ENCODE data around the gene HEATR5B. TPM values are rescaled to one million over a fixed set of nuclear protein-coding genes. Genes with fewer than 3 reads are reported as not detected.
A peak's percentile ranks its signal among the peaks of the same experiment; 100 is the strongest.

Gene HEATR5B
- total RNA-seq, 2 experiments from 2014 or later, result 24.0 to 24.3 TPM

- no peaks in the 10 kb centered on the region for H3K27me3 Mint-ChIP-seq
- DNase-seq (no peak), ATAC-seq (ENCODE audit: low read depth) (no peak)
- no peak overlapping the region for H3K4me3 Mint-ChIP-seq
- H3K36me3 Mint-ChIP-seq, result peaks cover 23% of the 10 kb centered on the region
- no peak overlapping the region for H3K27ac Mint-ChIP-seq
- H3K4me1 Mint-ChIP-seq, result peaks cover 4% of the 10 kb centered on the region
- POLR2A ChIA-PET, result no interaction called here
- H3K9me3 Mint-ChIP-seq, result no peaks in the 10 kb centered on the region
Measured at GRCh38 chr2:37096568-37096967, 12.4 kb upstream of the HEATR5B start.

DNA sequence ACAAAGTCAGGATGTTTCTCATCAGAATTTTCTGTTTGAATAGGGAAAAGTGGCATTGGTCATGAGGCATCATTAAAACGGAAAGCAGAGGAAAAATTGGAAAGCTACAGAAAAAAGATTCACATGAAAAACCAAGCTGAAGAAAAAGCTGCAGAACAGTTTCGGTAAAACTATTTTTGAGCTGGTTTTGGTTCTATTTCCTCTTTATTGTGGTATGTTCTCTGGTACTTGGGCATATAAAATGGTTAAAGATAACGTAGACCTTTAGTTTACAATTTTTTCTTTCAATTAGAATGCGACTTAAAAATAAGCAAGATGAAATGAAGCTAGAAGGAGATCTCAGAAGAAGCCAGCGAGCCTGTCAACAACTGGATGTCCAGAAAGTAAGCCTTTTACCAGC, 7.7 kb upstream of the HEATR5B start:
- H3K27me3 Mint-ChIP-seq, result no peaks in the 10 kb centered on the region
- peaks cover 19% of the 10 kb centered on the region for H3K36me3 Mint-ChIP-seq

GRCh38 chr2:37090019-37090477, 5.9 kb upstream of the HEATR5B start:
- no peak overlapping the region for H3K4me3 Mint-ChIP-seq
- no peaks in the 10 kb centered on the region for H3K9me3 Mint-ChIP-seq
- peaks cover 17% of the 10 kb centered on the region for H3K36me3 Mint-ChIP-seq
- DNase-seq, result no peak
- no peak overlapping the region for H3K27ac Mint-ChIP-seq
- H3K27me3 Mint-ChIP-seq, result no peaks in the 10 kb centered on the region
- H3K4me1 Mint-ChIP-seq, result peaks cover 4% of the 10 kb centered on the region
- ATAC-seq (ENCODE audit: low read depth), result no peak
- POLR2A ChIA-PET, result no interaction called here

More for the DNA sequence above, 7.7 kb upstream of the HEATR5B start:
- POLR2A ChIA-PET, result interaction anchor here (0.6 kb wide), 1 partner anchor 119 kb away, joined by 3 read pairs; no protein-coding TSS in a partner anchor
- ATAC-seq (ENCODE audit: low read depth) (no peak), DNase-seq (no peak)
- H3K4me3 Mint-ChIP-seq, result no peak overlapping the region
- H3K27ac Mint-ChIP-seq, result no peak overlapping the region
- peaks cover 4% of the 10 kb centered on the region for H3K4me1 Mint-ChIP-seq
- H3K9me3 Mint-ChIP-seq, result no peaks in the 10 kb centered on the region

DNA sequence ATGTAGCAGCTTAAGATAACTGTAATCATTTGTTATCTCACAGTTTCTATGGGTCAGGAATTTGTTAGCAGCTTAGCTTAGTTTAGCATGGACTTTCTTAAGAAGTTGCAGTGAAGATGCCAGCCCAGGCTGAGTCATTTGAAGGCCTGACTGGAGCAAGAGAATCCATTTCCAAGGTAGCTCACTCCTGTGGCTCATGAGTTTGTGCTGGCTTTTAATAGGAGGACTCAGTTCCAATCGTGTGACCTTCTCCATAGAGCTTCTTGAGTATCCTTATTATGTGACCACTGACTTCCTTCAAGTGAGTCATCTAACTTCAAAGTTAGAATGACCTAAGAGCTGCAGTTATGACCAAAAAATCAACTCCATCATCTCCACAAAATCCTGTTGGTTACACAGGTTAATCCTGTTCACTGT, 1.6 kb upstream of the HEATR5B start:
- H3K4me1 Mint-ChIP-seq, result peaks cover 19% of the 10 kb centered on the region
- H3K36me3 Mint-ChIP-seq, result peaks cover 14% of the 10 kb centered on the region
- H3K4me3 Mint-ChIP-seq, result no peak overlapping the region
- ATAC-seq (ENCODE audit: low read depth), result no peak
- H3K9me3 Mint-ChIP-seq, result no peaks in the 10 kb centered on the region
- POLR2A ChIA-PET, result interaction anchor here (4.2 kb wide), 1 partner anchor 71 kb away, joined by 27 read pairs; the partner anchor contains the start of gene EIF2AK2
- no peak overlapping the region for H3K27ac Mint-ChIP-seq
- H3K27me3 Mint-ChIP-seq, result no peaks in the 10 kb centered on the region
- no peak for DNase-seq

DNA sequence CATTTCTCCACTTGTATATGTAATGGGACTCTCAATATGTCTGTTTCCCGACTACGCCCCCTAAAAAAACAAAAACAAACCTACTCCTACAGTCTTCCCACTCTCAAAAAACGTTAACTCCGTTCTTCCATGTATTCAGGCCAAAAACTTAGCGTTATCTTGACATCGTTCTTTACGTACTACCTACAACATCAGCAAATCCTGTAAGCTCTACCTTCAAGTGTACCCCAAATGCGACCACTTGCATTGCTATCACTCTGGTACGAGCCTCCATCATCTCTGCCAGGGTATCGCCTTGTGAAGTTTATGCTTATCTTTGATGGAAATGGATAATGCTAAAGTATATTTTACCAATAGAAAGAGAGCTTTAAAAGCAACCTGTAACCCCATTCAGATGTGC, 625 bp upstream of the HEATR5B start:
- Mint-ChIP-seq H3K4me3 (no peak overlapping the region), H3K27me3 (no peaks in the 10 kb centered on the region), H3K27ac (no peak overlapping the region), H3K9me3 (no peaks in the 10 kb centered on the region), H3K36me3 (peaks cover 22% of the 10 kb centered on the region), H3K4me1 (peaks cover 29% of the 10 kb centered on the region)
- no peak for ATAC-seq (ENCODE audit: low read depth)
- DNase-seq, result no peak
- POLR2A ChIA-PET, result interaction anchor here (0.9 to 4.2 kb wide), 3 partner anchors 72 to 118 kb away, joined by 3 to 27 read pairs (median 5); partner anchors contain the start of genes EIF2AK2 and STRN

DNA sequence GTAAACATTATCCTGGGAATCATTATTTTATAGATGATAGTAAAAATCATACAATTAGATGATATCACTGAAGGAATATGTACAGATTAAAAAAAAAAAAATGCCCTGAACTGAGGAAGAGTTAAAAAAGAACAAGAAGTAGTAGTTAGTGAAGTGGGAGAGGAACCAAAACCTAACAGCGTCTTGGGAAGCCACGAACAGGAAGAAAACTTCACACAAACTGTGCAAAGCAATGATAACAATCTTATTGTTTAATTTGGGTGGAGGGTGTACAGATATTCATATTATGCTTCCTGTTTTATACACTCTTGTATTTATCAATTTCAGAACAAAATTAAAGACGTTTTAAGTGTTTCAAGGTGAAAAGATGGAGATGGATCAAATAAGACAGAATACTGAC, 3.5 kb downstream of the HEATR5B start:
- Mint-ChIP-seq H3K27ac (peak overlapping the region; percentile 44), H3K36me3 (peaks cover 30% of the 10 kb centered on the region), H3K27me3 (no peaks in the 10 kb centered on the region), H3K4me1 (peaks cover 28% of the 10 kb centered on the region), H3K4me3 (peak overlapping the region; percentile 30), H3K9me3 (no peaks in the 10 kb centered on the region)
- POLR2A ChIA-PET, result no interaction called here
- DNase-seq, result no peak
- no peak for ATAC-seq (ENCODE audit: low read depth)

DNA sequence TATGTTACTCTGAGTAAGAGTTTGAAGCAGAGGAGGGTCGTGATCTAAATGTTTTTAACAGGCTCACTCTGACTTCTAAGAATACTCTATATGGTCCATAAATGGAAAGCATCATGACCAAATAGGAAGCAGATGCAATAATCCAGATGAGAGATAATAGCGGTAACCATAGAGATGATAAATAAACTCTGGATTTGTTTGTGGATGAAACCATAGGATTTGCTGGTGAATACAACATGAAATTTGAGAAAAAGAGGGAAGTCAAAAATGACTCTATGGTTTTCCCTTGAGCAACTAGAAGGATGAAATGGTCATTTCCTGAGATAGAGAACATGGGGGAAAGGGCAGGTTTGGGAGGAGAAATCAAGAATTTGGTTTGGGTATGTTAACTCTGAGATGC, 3.9 kb downstream of the HEATR5B start:
- Mint-ChIP-seq H3K27ac (peak overlapping the region; percentile 44), H3K36me3 (peaks cover 30% of the 10 kb centered on the region), H3K4me1 (peaks cover 28% of the 10 kb centered on the region), H3K9me3 (no peaks in the 10 kb centered on the region), H3K4me3 (peak overlapping the region; percentile 30), H3K27me3 (no peaks in the 10 kb centered on the region)
- DNase-seq, result no peak
- POLR2A ChIA-PET, result no interaction called here
- ATAC-seq (ENCODE audit: low read depth), result no peak

- no peaks in the 10 kb centered on the region for H3K9me3 Mint-ChIP-seq
- H3K27me3 Mint-ChIP-seq, result no peaks in the 10 kb centered on the region
- H3K36me3 Mint-ChIP-seq, result peaks cover 17% of the 10 kb centered on the region
- no peak overlapping the region for H3K27ac Mint-ChIP-seq
- peaks cover 4% of the 10 kb centered on the region for H3K4me1 Mint-ChIP-seq
- ATAC-seq (ENCODE audit: low read depth) (no peak), DNase-seq (no peak)
- POLR2A ChIA-PET, result no interaction called here
- H3K4me3 Mint-ChIP-seq, result no peak overlapping the region
Measured at GRCh38 chr2:37070931-37071330, 13.2 kb downstream of the HEATR5B start.

GRCh38 chr2:37068686-37069085, 15.5 kb downstream of the HEATR5B start:
- POLR2A ChIA-PET, result no interaction called here
- H3K36me3 Mint-ChIP-seq, result peaks cover 7% of the 10 kb centered on the region
- no peak for DNase-seq
- no peak overlapping the region for H3K4me3 Mint-ChIP-seq
- H3K27me3 Mint-ChIP-seq, result no peaks in the 10 kb centered on the region
- H3K4me1 Mint-ChIP-seq, result peaks cover 4% of the 10 kb centered on the region
- H3K9me3 Mint-ChIP-seq, result no peaks in the 10 kb centered on the region
- no peak overlapping the region for H3K27ac Mint-ChIP-seq
- ATAC-seq (ENCODE audit: low read depth), result no peak

DNA sequence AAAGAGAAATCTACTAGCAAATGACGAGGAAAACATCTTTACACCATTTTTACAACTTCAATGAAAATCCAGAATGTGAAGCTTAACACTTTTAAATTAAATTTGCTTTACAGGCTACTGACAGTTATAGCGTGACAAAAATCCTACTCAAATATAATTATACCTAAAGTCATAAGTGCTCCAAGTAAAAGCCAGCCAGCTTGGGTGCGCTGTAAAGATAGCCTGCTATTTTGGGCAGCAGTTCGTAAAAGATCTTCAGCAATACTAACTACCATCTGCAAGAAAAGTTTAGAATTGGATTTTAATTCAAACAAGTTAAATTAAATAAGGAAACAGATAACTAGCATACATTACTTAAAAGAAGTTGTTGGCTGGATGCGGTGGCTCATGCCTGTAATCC, 22.4 kb downstream of the HEATR5B start:
- Mint-ChIP-seq H3K27me3 (no peaks in the 10 kb centered on the region), H3K4me1 (peaks cover 4% of the 10 kb centered on the region), H3K27ac (no peak overlapping the region), H3K36me3 (peaks cover 23% of the 10 kb centered on the region), H3K9me3 (no peaks in the 10 kb centered on the region), H3K4me3 (no peak overlapping the region)
- POLR2A ChIA-PET, result interaction anchor here (1.4 kb wide), 1 partner anchor 12 kb away, joined by 3 read pairs; no protein-coding TSS in a partner anchor
- DNase-seq, result no peak
- no peak for ATAC-seq (ENCODE audit: low read depth)

DNA sequence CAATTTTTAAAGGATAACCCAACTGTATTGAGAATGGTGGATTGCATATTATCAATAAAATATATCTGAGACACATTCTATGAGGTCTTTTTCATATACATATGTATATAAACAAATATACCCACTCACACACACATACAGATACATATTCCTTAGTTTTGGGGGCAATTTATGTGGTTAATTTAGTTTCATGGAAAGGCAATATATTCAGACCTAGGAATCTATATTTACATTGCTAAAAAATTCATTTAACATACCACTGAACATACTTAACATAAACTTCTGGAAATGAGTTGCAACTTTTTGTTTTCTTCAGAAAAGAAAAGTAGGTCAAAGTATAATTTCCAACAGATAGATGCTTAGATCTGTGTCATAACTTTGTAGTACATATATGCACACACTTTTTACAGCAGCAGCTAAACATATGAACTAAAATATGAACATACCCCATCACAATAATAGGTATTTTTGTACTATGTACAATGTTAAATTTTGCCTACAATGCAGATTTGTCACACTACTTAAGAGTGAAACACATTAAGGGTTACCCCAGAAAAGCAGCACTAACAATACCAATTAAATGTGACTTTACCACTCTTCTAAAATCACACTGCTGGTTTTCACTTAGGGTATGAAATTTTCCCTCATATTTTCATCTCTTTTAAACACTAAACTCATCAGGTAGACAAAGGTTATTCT, 23.0 kb downstream of the HEATR5B start:
- no peaks in the 10 kb centered on the region for H3K27me3 Mint-ChIP-seq
- H3K4me3 Mint-ChIP-seq, result no peak overlapping the region
- ATAC-seq (ENCODE audit: low read depth), result no peak
- H3K27ac Mint-ChIP-seq, result no peak overlapping the region
- peaks cover 4% of the 10 kb centered on the region for H3K4me1 Mint-ChIP-seq
- H3K9me3 Mint-ChIP-seq, result no peaks in the 10 kb centered on the region
- POLR2A ChIA-PET, result no interaction called here
- H3K36me3 Mint-ChIP-seq, result peaks cover 22% of the 10 kb centered on the region
- DNase-seq, result no peak

DNA sequence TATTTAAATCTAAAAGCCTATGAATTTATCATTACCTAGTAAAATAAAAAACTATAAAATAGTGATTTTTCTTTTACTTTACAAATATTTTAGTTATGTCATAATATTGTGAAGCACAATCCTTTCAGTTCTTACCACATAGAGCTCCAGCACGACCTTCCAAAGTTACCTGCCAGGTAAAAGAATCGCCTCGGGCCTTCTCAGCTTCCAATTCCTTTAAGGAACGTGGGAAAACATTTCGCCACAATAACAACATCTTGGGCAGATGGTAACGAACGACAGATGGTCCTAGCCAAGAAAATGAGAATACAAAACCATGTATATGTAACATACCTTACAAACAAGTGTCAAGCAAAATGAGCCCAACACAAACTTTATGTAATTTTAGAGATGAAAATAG, 23.7 kb downstream of the HEATR5B start:
- H3K36me3 Mint-ChIP-seq, result peaks cover 22% of the 10 kb centered on the region
- ATAC-seq (ENCODE audit: low read depth) (no peak), DNase-seq (no peak)
- no peaks in the 10 kb centered on the region for H3K9me3 Mint-ChIP-seq
- no peak overlapping the region for H3K27ac Mint-ChIP-seq
- no peaks in the 10 kb centered on the region for H3K27me3 Mint-ChIP-seq
- H3K4me3 Mint-ChIP-seq, result no peak overlapping the region
- POLR2A ChIA-PET, result no interaction called here
- peaks cover 4% of the 10 kb centered on the region for H3K4me1 Mint-ChIP-seq

- no peak overlapping the region for H3K27ac Mint-ChIP-seq
- no peak for ATAC-seq (ENCODE audit: low read depth)
Measured at GRCh38 chr2:37059841-37060240, 24.3 kb downstream of the HEATR5B start.

GRCh38 chr2:37052600-37053332, 31.4 kb downstream of the HEATR5B start:
- H3K9me3 Mint-ChIP-seq, result no peaks in the 10 kb centered on the region
- DNase-seq (no peak), ATAC-seq (ENCODE audit: low read depth) (no peak)
- peaks cover 18% of the 10 kb centered on the region for H3K36me3 Mint-ChIP-seq
- H3K4me1 Mint-ChIP-seq, result no peaks in the 10 kb centered on the region
- H3K27me3 Mint-ChIP-seq, result no peaks in the 10 kb centered on the region
- H3K4me3 Mint-ChIP-seq, result no peak overlapping the region
- H3K27ac Mint-ChIP-seq, result no peak overlapping the region
- POLR2A ChIA-PET, result no interaction called here

More at GRCh38 chr2:37059841-37060240, 24.3 kb downstream of the HEATR5B start:
- H3K27me3 Mint-ChIP-seq, result no peaks in the 10 kb centered on the region
- no peak for DNase-seq
- no peak overlapping the region for H3K4me3 Mint-ChIP-seq
- peaks cover 4% of the 10 kb centered on the region for H3K4me1 Mint-ChIP-seq
- POLR2A ChIA-PET, result interaction anchor here (0.5 kb wide), 1 partner anchor 50 kb away, joined by 3 read pairs; no protein-coding TSS in a partner anchor
- H3K9me3 Mint-ChIP-seq, result no peaks in the 10 kb centered on the region
- H3K36me3 Mint-ChIP-seq, result peaks cover 22% of the 10 kb centered on the region
